ENCODE data around the gene RSF1.

- no peak for TF ChIP-seq POLR2AphosphoS5 (IDR thresholded peaks at IDR 0.05)
- no peak for TF ChIP-seq CTCF (IDR thresholded peaks at IDR 0.05)
These were observed 208.6 kb downstream of the RSF1 start for GRCh38 chr11:77611921-77612320.

All from esophagus muscularis mucosa (tissue), 3 donors.